Measurements from ENCODE around the gene UBAC2.

- TF ChIP-seq CTCF (IDR thresholded peaks at IDR 0.05) (no peak), POLR2A (IDR thresholded peaks at IDR 0.05) (no peak), POLR2AphosphoS5 (IDR thresholded peaks at IDR 0.05; ENCODE audit: insufficient read depth in 1 of 2, low read depth in 1 of 2) (no peak)
Measured at GRCh38 chr13:99388334-99388923, 187.8 kb downstream of the UBAC2 start.
